Panc1 (cell line): ENCODE measurements around the gene ATP13A4. TPM values are rescaled to one million over a fixed set of nuclear protein-coding genes. Genes with fewer than 3 reads are reported as not detected.

ENCODE experiments used
- ATAC-seq: fragments of 200-7000 bp; cut with Tn5 transposase; 2 replicates; pipeline ENCODE4 v1.9.1; 2020; ENCODE audit warnings: mild to moderate bottlenecking, moderate library complexity
- BruUV-seq: library from RNA; stranded (reverse); fragments of 400-500 nt; replicated peaks from 2 replicates; lab custom pipeline; 2021; lab: Mats Ljungman, UMichigan
- CTCF ChIA-PET: fragments of 300-600 bp; sonication (Branson Sonifier 250); formaldehyde crosslinking; loops from one replicate; lab custom pipeline; 2022; ENCODE audit warnings: antibody characterized with exemption; lab: Charles Lee
- POLR2A ChIA-PET: fragments of 300-600 bp; sonication (Branson Sonifier 250); formaldehyde crosslinking; loops from one replicate; lab custom pipeline; 2022; ENCODE audit warnings: antibody characterized with exemption; lab: Charles Lee
- DNase-seq: peaks from one replicate; pipeline ENCODE4 v3.0.0-alpha.2; 2010; ENCODE audit warnings: low read depth, low spot score
- H3K27ac ChIP-seq: 2 replicates; pipeline ENCODE4 v1.5.1; 2011; ENCODE audit warnings: mild to moderate bottlenecking, low read length, inconsistent platforms
- H3K27me3 ChIP-seq: fragments of 200-500 bp; sonication (Bioruptor generic); 2 replicates; pipeline ENCODE4 v1.6.0; 2014; ENCODE audit warnings: low read length, inconsistent platforms; ENCODE audit not compliant: control insufficient read depth, insufficient read depth
- H3K36me3 ChIP-seq: fragments of 200-500 bp; sonication (Bioruptor generic); 2 replicates; pipeline ENCODE4 v1.5.1; 2014; ENCODE audit warnings: inconsistent platforms, mild to moderate bottlenecking, low read length, moderate library complexity; ENCODE audit not compliant: control insufficient read depth, insufficient read depth
- H3K4me1 ChIP-seq: 2 replicates; pipeline ENCODE4 v1.5.1; 2011; ENCODE audit warnings: inconsistent platforms, mild to moderate bottlenecking, low read length, moderate library complexity; ENCODE audit not compliant: control insufficient read depth, insufficient read depth
- H3K4me3 ChIP-seq, 2 experiments: 2 replicates each; pipeline ENCODE4 v1.5.1; 2011 to 2012; ENCODE audit warnings: low read depth in 2 of 2, low read length in 2 of 2, mild to moderate bottlenecking in 2 of 2, inconsistent platforms in 1 of 2, moderate library complexity in 1 of 2
- H3K9me3 ChIP-seq: fragments of 200-500 bp; sonication (Bioruptor generic); 2 replicates; pipeline ENCODE4 v1.5.1; 2014; ENCODE audit warnings: low read depth, mild to moderate bottlenecking, inconsistent platforms, low read length, moderate library complexity; ENCODE audit not compliant: control insufficient read depth, insufficient read depth
- CTCF ChIP-seq: fragments of 450-650 bp; IDR thresholded peaks from 2 replicates; pipeline ENCODE4 v1.5.1; 2017; ENCODE audit warnings: mild to moderate bottlenecking
- POLR2AphosphoS5 ChIP-seq: IDR thresholded peaks from 2 replicates; pipeline ENCODE4 v1.6.1; 2012; ENCODE audit warnings: mild to moderate bottlenecking, low read depth, low read length, moderate library complexity
- SIN3A ChIP-seq: IDR thresholded peaks from 2 replicates; pipeline ENCODE4 v1.6.1; 2012; ENCODE audit warnings: low read depth, mild to moderate bottlenecking, low read length, moderate library complexity, borderline replicate concordance; ENCODE audit not compliant: insufficient read depth
- TCF7L2 ChIP-seq: IDR thresholded peaks from 2 replicates; pipeline ENCODE4 v1.6.1; 2011; ENCODE audit warnings: mild to moderate bottlenecking, low read depth, low read length, inconsistent platforms
- in situ Hi-C: cut with HindIII; loops from 2 replicates; pipeline ENCODE4 v1.10.0; 2016; ENCODE audit warnings: low sequenced_read_pairs, low pct_unique_long_range_greater_than_20kb
- intact Hi-C: fragments of 100-400 bp; cut with micrococcal nuclease; formaldehyde crosslinking; loops from one replicate; pipeline ENCODE4 v1.10.0; 2022; ENCODE audit not compliant: unreplicated experiment
- total RNA-seq: library from RNA; stranded (reverse); gene quantifications from one replicate; pipeline ENCODE4 v1.2.1, GENCODE V29; 2021; ENCODE audit not compliant: unreplicated experiment
- TF ChIP-seq, protein P1 (sequence below), 2 experiments: IDR thresholded peaks; 2 replicates each; pipeline ENCODE4 v1.6.1; 2011 to 2012; ENCODE audit warnings: low read depth in 2 of 2, control low read depth in 1 of 2, low read length in 1 of 2, mild to moderate bottlenecking in 1 of 2, moderate library complexity in 1 of 2; ENCODE audit not compliant: insufficient read depth in 1 of 2

ATP13A4 gene
- total RNA-seq, 1 experiment from 2014 or later, result not detected

- in situ Hi-C loops (no loop called here), intact Hi-C loops (no loop called here)
- DNase-seq (no peak), ATAC-seq (no peak)
- TF ChIP-seq CTCF, result no peak
- TF ChIP-seq POLR2AphosphoS5, result no peak
- TF ChIP-seq, protein P1, sequence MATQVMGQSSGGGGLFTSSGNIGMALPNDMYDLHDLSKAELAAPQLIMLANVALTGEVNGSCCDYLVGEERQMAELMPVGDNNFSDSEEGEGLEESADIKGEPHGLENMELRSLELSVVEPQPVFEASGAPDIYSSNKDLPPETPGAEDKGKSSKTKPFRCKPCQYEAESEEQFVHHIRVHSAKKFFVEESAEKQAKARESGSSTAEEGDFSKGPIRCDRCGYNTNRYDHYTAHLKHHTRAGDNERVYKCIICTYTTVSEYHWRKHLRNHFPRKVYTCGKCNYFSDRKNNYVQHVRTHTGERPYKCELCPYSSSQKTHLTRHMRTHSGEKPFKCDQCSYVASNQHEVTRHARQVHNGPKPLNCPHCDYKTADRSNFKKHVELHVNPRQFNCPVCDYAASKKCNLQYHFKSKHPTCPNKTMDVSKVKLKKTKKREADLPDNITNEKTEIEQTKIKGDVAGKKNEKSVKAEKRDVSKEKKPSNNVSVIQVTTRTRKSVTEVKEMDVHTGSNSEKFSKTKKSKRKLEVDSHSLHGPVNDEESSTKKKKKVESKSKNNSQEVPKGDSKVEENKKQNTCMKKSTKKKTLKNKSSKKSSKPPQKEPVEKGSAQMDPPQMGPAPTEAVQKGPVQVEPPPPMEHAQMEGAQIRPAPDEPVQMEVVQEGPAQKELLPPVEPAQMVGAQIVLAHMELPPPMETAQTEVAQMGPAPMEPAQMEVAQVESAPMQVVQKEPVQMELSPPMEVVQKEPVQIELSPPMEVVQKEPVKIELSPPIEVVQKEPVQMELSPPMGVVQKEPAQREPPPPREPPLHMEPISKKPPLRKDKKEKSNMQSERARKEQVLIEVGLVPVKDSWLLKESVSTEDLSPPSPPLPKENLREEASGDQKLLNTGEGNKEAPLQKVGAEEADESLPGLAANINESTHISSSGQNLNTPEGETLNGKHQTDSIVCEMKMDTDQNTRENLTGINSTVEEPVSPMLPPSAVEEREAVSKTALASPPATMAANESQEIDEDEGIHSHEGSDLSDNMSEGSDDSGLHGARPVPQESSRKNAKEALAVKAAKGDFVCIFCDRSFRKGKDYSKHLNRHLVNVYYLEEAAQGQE (IDR thresholded peaks at IDR 0.05; ENCODE audit: insufficient read depth in 1 of 2, low read depth in 2 of 2, low read length in 1 of 2), result no peak
- TF ChIP-seq SIN3A, result no peak
- TF ChIP-seq TCF7L2, result no peak
- H3K4me1 ChIP-seq, result no peaks in the 10 kb centered on the region
- no peaks in the 10 kb centered on the region for H3K36me3 ChIP-seq
- no peak overlapping the region for H3K27ac ChIP-seq
- H3K27me3 ChIP-seq, result peaks cover 5% of the 10 kb centered on the region; the same call in 1 of the 2 replicates
- CTCF ChIA-PET, result no interaction called here
- no peak overlapping the region for H3K4me3 ChIP-seq
- BruUV-seq, result no TSS peak
- no peaks in the 10 kb centered on the region for H3K9me3 ChIP-seq
- POLR2A ChIA-PET, result no interaction called here
These were observed 73.3 kb downstream of the ATP13A4 start for GRCh38 chr3:193481436-193481835.

GRCh38 chr3:193474446-193474845 lies 80.2 kb downstream of the ATP13A4 start:
- H3K9me3 ChIP-seq, result no peaks in the 10 kb centered on the region
- no TSS peak for BruUV-seq
- TF ChIP-seq POLR2AphosphoS5, result no peak
- TF ChIP-seq TCF7L2, result no peak
- TF ChIP-seq, protein P1 (IDR thresholded peaks at IDR 0.05; ENCODE audit: insufficient read depth in 1 of 2, low read depth in 2 of 2, low read length in 1 of 2), result no peak
- no peak for TF ChIP-seq CTCF
- TF ChIP-seq SIN3A, result no peak
- in situ Hi-C loops, result no loop called here
- H3K27ac ChIP-seq, result no peak overlapping the region
- DNase-seq (no peak), ATAC-seq (no peak)
- H3K4me3 ChIP-seq, result no peak overlapping the region
- CTCF ChIA-PET, result no interaction called here
- no peaks in the 10 kb centered on the region for H3K36me3 ChIP-seq
- no peaks in the 10 kb centered on the region for H3K4me1 ChIP-seq
- H3K27me3 ChIP-seq, result peaks cover 8% of the 10 kb centered on the region; the same call in 1 of the 2 replicates
- POLR2A ChIA-PET, result no interaction called here
- intact Hi-C loops, result no loop called here
